Kidney capillary endothelial cell (primary cell): ENCODE measurements around the gene KLF9.

ENCODE experiments used
- DNase-seq: peaks from one replicate; pipeline ENCODE4 v3.0.0-alpha.2; 2018; ENCODE audit warnings: low spot score

The KLF9 gene

GRCh38 chr9:70362952-70363351, 51.5 kb downstream of the KLF9 start:
- no peak for DNase-seq

GRCh38 chr9:70355801-70356200, 58.7 kb downstream of the KLF9 start:
- DNase-seq, result no peak

GRCh38 chr9:70352802-70353201, 61.7 kb downstream of the KLF9 start:
- no peak for DNase-seq

GRCh38 chr9:70352356-70352755, 62.1 kb downstream of the KLF9 start:
- no peak for DNase-seq

- no peak for DNase-seq
Measured at GRCh38 chr9:70347046-70347445, 67.4 kb downstream of the KLF9 start.

GRCh38 chr9:70340572-70340971, 73.9 kb downstream of the KLF9 start:
- DNase-seq, result peak; percentile 40
